Germinal center (tissue), 1 donor: Measurements from ENCODE around the gene AHRR.
"Not testable (repeated sequence)": the region's sequence is repeated elsewhere in the genome, so short reads cannot be mapped to it uniquely, and the experiment has no call there.

ENCODE experiments used
- DNase-seq: peaks from one replicate; pipeline ENCODE4 v3.0.0; 2012; ENCODE audit warnings: mixed read lengths, low spot score

Gene AHRR

GRCh38 chr5:305459-305858 is 16.1 kb upstream of the AHRR start:
- DNase-seq = no peak

- no peak for DNase-seq
These were observed 15.3 kb upstream of the AHRR start for GRCh38 chr5:306011-306805.

- DNase-seq = no peak
These were observed 14.2 kb upstream of the AHRR start for GRCh38 chr5:307306-307705.

GRCh38 chr5:307794-308579 is 13.5 kb upstream of the AHRR start:
- DNase-seq = no peak

GRCh38 chr5:308672-309271 is 12.7 kb upstream of the AHRR start:
- DNase-seq = no peak

- not testable (repeated sequence) for DNase-seq
These were observed 11.7 kb upstream of the AHRR start for GRCh38 chr5:309831-310230.

GRCh38 chr5:310516-310915 is 11.0 kb upstream of the AHRR start:
- no peak for DNase-seq

GRCh38 chr5:310941-311434 is 10.5 kb upstream of the AHRR start:
- DNase-seq = no peak

- DNase-seq = no peak
These were observed 9.6 kb upstream of the AHRR start for GRCh38 chr5:311963-312362.

GRCh38 chr5:312845-313244 is 8.7 kb upstream of the AHRR start:
- DNase-seq = no peak

- no peak for DNase-seq
These were observed 8.2 kb upstream of the AHRR start for GRCh38 chr5:313265-313664.

GRCh38 chr5:313806-314376 is 7.6 kb upstream of the AHRR start:
- DNase-seq = no peak

GRCh38 chr5:314676-315487 is 6.6 kb upstream of the AHRR start:
- DNase-seq = no peak

- no peak for DNase-seq
These were observed 5.9 kb upstream of the AHRR start for GRCh38 chr5:315488-316209.

GRCh38 chr5:316210-317085 is 5.1 kb upstream of the AHRR start:
- DNase-seq = no peak

GRCh38 chr5:317086-317811 is 4.3 kb upstream of the AHRR start:
- peak; percentile 55 for DNase-seq

GRCh38 chr5:318341-318897 is 3.1 kb upstream of the AHRR start:
- no peak for DNase-seq

- DNase-seq = no peak
These were observed 2.4 kb upstream of the AHRR start for GRCh38 chr5:318931-319601.
